Stimulated activated CD8-positive, alpha-beta memory T cell treated with anti-CD3 and anti-CD28 coated beads, Interleukin-12 subunit alpha, Interleukin-12 subunit beta, amount 100 ng/mL, for 24 hours (primary cell): ENCODE measurements around the gene PTCD1.
"Not testable (repeated sequence)": the region's sequence is repeated elsewhere in the genome, so short reads cannot be mapped to it uniquely, and the experiment has no call there.

ENCODE experiments used
- DNase-seq: peaks from one replicate; pipeline ENCODE4 v3.0.0-alpha.2; 2020; ENCODE audit errors: extremely low read depth

PTCD1 gene

DNA sequence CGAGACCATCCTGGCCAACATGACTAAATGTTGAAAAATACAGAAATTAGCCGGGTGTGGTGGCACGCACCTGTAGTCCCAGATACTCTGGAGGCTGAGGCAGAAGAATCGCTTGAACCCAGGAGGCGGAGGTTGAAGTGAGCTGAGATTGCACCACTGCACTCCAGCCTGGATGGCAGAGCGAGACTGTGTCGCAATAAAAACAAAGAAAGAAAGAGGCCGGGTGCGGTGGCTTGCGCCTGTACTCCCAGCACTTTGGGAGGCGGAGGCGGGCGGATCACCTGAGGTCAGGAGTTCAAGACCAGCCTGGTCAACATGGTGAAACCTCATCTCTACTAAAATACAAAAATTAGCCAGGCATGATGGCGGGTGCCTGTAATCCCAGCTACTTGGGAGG lies 51.4 kb downstream of the PTCD1 start:
- DNase-seq = not testable (repeated sequence)

DNA sequence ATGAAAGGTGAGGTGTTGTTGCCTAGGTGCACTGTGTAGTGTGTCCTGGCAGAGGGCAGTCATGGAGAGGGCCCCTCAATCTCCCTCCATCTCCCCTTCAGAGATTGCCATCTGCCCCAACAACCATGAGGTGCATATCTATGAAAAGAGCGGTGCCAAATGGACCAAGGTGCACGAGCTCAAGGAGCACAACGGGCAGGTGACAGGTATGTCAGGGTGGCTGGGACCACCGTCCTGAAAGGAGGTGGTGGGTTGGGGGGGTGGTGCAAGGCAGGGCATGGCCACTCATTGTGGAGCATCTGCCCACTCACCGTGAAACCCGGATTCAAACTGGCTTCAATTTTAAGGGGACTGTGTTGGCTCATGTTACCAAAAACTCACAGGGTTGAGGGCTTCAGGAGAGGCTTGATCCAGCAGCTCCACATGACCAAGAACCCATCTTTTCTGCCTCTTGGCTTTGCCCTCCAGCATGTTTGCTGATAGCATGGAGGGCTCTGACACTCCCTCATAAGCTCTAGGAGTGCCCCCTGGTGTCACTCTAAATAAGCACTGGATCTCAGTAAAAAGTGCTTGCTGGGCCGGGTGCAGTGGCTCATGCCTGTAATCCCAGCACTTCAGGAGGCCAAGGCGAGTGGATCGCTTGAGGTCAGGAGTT lies 51.9 kb downstream of the PTCD1 start:
- no peak for DNase-seq

DNA sequence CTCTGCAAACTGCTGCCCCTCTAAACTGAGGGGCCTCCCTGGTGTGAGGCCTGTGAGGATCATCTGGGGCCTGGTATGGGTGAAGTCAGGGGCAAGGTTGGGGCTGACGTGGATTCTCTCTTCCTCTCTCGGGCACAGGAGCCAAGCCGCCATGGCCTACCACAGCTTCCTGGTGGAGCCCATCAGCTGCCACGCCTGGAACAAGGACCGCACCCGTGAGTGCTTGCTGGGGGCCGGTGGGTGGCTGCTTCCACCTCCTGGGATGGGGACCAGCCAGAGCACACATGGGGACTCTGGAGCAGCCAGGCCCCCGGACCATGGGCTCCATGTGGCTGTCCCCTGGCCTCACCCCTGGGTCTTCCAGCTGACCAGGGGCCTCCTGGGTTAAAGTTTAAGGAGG lies 53.0 kb downstream of the PTCD1 start:
- no peak for DNase-seq

DNA sequence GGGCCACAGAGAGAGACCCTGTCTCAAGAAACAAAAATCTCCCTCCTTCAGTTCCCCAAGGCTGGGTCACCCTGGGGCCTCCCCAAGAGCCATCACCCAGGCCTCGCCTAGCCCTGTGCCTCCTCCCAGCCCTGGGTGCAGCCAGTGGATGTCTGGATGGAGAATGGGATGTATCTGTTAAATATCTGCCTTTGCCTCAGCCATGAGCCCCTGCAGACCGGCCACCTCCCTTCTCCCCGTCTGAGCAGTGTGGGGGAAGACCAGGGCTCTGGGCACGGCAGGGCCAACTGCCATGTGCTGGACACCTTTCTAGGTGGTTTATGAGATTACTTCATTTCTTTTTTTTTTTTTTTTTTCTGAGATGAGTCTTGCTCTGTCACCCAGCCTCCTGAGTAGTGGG lies 54.1 kb downstream of the PTCD1 start:
- DNase-seq = no peak

DNA sequence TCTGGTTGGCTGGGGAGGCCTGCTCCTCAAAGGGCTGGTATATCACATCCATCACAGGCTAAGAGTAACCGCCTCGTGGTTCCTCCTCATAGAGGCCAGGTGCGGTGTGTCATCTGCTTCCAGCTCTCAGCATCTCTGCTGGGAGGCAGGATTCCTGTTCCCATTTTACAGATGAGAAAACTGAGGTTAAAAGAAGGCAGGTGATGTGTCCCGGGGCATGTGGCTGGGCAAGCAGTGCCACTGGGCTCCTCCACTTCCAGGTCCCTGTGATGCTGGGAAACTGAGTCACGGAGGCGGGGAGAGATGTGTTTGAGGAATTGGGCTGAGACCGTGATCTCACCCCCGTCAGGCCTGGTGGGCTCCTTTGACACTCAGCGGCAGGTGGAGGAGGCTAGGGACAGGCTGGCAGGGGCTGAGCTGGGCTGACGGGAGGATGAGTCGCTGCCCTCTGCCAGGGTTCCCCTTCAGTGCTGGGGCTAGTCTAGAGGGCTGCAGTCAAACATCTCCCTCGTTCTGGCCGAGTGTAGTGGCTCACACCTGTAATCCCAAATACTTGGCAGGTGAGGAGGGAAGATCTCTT lies 54.7 kb downstream of the PTCD1 start:
- no peak for DNase-seq

DNA sequence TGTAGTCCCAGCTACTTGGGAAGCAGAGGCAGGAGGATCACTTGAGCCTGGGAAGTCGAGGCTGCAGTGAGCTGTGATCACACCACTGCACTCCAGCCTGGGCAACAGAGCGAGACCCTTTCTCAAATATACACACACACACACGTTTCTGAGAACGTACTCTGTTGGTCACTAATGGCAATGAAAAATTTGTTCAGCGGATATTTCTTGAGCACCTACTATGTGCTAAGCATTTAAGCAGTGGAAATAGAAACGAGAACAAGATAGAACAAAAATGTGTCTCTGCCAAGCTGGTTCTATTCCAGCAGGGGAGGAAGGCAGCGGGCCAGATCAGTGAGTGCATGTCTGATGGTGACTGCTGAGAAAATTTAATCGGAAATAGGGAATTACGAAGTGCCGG lies 55.4 kb downstream of the PTCD1 start:
- no peak for DNase-seq

DNA sequence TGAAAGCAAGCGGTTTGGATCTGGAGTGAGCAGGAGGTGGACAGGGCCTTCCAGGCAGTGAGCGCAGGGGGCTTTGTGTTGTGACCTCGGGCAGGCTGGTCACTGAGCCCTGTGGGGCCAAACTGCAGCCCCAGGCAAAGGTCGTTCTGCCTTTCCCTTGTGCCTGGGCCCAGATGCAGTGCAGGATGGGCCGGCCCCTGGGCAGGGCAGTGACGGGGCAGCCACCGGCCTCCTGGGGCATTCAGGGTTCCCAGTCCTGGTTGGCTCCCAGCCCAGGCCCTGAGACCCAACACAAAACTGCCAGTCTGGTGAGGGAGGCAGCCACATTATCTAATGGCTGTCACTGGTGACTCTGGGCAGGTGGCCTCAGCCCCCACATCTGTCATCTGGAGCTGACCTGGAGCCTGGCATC lies 56.9 kb downstream of the PTCD1 start:
- DNase-seq = no peak

DNA sequence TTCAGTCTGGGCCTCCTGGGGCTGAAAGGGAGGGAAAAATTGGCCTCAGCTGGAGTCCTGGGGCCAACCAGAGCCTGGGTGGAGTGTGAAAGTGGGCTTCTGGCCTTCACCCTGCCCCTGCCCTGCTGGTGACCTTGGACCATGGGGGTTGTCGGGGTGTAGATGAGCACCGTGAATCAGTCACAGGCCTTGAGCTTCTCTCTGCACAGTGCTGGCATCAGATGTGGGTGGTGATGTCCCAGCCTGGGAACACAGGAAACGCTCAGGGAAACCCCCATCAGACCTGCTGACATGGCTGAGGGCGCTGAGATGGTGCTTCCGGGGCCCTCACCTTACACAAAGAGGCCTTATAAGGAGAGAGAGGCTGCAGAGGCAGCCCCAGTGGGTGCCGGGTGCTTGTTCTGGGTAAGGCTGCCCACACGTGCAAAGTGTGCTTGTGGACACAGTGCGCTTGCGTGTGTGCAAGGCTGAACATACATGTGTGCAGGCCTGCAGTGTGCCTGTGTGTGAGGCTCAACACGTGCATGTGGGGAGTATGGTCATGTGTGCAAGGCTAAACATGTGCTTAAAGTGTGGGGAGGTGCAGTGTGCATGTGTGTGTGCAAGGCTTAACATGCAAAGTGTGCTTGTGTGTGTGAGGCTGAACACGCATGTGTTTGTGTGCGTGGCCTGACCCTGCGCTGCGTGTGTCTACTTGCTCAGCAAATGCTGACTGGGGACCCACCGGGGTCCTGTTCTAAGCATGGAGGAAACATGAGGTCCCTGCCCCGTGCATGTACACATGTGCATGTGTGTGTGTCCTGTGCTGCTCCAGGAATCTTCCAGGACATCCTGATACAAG lies 57.6 kb downstream of the PTCD1 start:
- peak; percentile 70 for DNase-seq

DNA sequence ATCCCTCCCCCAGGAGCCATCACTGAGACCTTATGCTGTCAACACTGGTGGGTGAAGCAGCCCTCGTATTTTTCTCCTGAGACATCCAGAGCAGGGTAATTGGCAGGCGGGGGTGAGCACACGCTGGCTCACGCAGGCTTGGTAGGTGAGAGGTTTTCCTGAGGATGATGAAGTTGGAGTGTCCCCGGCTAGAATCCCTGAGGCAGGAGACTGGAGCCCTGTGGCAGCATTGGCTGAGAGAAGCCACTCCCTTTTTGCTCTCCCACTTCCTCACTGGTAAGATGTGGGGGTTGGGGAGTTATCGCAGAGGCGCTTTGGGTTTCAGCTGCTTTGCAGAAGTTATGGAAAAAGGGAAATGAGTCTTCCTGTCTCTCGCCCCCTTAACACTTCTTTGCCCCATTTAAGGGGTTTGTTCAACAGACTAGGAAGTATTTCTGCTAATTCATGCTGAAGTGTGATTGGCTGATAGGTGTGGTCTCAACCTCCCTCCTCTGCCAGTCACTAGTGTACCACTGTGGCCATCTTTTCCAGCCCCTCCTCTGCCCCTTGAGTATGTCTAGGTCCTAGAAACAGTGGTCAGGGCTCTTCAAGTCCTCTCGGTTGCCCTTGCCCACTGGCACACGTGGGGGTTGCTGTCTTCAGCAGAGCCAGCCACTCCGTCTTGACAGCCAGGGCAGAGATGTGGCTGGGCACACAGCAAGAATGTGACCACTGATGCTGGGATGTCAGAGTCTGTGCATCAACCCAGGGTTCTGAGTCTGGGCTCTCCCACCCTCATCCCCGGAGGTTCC lies 58.4 kb downstream of the PTCD1 start:
- DNase-seq = no peak

DNA sequence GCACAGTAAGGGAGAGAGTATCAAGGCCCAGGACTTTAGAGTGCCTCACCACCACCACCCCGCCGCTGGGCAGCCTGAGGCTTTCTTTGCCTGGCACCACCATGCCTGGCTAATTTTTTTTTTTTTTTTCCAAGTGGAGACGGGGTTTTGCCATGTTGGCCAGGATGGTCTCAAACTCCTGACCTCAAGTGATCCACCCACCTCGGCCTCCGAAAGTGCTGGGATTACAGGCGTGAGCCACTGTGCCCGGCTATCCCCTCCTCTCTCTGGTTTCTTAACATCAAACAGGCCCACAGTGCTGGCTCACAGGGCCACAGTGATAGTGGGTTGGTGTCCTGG lies 58.9 kb downstream of the PTCD1 start:
- not testable (repeated sequence) for DNase-seq

DNA sequence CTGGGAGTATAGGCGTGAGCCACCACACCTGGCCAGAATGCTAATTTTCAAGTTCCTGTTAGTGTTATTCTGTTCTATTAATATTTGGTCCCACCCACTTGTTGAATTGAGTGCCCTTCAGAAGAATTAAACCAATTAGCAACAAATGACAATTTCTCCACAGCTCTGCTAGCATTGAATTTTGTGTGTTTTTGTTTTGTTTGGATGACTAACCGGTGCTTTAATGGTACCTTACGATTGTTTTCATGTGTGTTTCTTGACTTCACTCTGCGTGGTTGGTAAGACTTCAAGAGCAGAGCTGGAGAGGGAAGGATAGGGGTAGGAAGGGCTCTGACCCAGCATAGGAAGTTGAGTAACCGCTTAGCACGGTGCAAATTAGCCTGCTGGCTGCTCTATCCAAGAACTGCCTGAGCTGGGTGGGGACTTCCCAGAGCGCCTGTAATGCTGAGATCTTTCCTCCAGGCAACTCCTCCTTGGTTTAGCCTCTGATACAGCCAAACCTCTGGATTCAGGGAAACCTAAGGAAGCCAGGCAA lies 59.5 kb downstream of the PTCD1 start:
- no peak for DNase-seq

DNA sequence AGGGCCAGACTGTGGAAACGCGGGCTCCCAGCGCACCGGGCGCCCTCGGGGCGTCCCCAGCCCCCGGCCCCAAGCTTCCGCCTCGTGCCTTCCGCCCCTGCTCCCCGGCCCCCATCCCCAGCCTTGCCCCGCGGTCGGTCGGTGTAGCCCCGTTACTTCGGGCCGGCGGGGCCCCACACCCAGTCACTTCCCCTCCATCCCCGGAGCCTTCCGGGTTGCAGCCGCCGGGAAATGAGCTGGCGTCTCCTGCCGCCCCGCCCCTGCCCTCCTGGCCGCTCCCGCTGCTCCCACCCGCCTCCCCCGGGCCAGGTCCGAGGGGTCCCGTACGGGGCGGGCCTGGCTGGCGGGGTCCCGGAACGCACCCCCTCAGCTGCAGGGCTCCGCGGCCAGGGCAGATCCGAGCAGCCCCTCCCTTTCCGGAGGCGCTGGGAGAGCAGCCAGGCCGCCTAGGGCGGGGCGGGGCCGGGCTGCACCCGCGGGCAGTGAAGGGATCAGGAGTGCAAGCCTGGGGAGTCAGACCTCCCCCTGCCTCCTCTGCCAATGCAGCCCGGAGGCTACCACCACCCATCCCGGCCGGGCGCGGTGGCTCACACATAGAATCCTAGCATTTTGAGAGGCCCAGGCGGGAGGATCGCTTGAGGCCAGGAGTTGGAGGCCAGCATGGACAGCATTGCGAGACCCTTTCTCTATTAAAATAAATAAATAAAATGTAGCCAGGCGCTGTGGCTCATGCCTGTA lies 63.4 kb downstream of the PTCD1 start:
- DNase-seq = no peak

DNA sequence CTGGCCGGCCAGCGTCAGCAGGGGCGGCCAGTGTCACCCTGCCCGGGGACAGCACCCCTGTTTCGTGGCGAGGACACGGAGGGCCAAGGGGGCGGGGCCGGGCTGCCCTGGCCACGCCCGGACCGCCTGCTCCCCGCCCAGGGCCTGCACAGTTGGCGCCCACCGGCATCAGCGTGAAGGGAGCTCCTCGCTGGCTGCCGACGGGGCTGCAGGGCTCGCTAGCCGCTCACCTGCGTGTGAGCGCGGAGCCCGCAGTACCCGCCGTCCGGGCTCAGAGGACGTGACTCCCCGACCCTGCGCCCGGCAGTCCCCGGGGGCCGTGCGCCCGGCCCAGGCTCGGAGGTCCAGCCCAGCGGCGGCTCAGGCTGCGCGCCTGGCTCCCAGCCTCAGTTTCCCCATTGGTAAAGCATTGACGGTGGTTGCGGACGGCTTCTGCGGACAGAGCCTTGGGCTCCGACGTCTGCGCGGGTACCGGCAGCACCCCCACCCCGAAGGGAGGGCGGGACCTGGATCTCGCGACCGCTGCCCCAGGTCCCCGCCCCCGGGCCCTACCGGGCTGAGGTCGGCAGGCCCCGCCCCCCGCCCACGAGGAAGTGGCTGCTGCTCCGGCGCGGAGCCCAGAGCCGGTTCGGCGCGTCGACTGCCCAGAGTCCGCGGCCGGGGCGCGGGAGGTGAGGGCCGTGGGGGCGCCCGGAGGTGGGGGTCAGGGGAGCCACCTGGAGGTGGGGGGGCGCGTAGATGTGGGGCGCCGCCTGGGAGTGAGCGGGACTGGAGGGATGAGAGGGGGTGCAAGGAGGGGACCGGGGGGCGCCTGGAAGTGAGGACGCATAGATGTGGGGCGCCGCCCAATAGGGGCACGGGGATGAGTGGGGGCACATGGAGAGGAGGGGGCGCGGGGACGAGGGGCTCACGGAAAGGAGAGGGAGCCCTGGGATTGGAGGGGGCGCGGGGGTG lies 64.2 kb downstream of the PTCD1 start, which contains the start of gene ARPC1B:
ARPC1B (plus strand) TSS at position 620 of the 954 bp plus-strand sequence. CDS start 10,985 bp downstream, outside the sequence.
- DNase-seq = peak; percentile 77

DNA sequence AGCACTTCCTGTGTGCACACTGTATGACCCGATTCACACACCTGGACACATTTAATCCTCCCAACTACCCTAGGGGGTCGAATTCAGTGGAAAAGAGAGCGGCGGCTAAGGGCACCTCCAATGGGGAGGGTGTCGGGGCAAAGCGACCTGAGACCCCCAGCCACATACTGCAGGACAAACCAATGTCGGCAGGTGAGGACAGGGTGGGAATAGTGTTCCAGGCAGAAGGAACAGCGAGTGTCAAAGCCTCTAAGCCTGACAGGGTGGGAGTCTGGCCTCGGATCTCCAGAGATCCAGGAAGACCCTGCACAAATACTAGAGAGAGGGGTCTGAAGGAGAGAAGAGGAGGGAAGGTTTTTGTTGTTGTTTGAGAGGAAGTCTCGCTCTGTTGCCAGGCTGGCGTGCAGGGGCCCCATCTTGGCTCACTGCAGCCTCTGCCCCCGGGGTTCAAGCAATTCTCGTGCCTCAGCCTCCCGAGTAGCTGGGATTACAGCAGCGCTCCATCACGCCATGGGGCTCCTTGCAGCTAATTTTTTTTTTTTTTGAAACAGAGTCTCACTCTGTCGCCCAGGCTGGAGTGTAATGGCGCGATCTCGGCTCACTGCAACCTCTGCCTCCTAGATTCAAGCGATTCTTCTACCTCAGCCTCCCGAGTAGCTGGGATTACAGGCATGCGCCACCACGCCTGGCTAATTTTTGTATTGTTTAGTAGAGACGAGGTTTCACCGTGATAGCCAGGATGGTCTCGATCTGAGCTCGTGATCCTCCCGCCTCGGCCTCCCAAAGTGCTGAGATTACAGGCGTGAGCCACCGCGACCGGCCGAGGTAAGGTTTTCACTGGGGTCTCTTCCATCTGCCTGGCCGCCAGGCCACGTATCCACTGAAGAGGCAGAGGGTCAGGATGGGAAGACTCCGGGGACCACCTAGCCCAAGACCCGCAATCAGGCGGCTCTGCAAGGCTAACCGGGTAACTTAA lies 65.2 kb downstream of the PTCD1 start:
- no peak for DNase-seq

DNA sequence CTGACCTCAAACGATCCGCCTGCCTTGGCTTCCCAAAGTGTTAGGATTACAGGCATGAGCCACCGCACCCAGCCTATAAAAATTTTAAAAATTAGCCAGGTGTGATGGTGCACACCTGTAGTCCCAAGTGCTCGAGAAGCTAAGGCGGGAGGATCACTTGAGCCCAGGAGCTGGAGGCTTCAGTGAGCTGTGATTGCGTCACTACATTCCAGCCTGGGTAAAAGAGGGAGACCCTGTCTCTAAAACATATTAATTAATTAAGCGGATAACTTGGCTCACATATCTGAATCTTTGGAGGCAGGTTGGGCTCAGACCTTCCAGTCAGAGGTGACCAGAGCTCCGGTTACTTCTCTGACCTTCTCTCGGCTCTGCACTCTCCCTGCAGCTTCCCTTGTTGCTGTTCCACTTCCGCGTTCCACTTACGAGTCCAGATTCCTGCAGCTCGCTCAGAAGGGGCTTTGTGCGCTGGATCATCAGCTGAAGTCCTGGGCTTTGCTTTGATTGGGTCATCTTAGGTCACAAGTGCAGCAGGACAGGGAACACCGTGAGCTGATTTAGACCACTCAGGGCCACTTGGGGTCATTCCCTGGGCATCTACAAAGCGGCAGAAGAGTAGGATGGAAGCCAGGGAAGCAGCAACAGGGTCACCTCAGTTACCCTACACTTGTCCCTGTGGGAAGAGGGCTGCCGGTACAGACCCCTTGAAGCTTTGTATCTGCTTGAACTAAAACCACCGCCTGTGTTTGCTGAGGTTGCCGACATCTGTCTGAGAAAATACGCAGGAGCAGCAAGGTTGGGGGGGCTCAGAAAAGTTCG lies 66.1 kb downstream of the PTCD1 start:
- no peak for DNase-seq

DNA sequence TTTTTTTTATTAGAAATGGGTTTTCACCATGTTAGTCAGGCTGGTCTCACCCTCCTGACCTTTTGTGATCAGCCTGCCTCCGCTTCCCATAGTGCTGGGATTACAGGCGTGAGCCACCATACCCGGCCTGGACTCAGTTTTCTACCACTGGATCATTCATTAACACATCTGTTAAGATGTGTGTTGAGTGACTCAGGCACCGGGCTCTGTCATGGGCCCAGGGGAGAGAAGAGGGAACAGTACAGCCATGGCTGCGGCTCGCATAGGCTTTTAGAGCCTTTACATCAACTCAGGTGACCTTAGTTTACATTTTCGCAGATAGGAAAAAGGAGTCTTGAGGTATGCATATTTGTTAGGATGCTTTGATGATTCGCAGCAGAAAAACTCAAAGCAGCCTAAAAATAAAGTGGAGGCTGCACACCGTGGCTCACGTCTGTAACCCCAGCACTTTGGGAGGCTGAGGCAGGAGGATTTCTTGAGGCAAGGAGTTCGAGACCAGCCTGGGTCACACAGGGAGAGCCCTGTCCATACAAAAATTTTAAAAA lies 67.2 kb downstream of the PTCD1 start:
- no peak for DNase-seq

DNA sequence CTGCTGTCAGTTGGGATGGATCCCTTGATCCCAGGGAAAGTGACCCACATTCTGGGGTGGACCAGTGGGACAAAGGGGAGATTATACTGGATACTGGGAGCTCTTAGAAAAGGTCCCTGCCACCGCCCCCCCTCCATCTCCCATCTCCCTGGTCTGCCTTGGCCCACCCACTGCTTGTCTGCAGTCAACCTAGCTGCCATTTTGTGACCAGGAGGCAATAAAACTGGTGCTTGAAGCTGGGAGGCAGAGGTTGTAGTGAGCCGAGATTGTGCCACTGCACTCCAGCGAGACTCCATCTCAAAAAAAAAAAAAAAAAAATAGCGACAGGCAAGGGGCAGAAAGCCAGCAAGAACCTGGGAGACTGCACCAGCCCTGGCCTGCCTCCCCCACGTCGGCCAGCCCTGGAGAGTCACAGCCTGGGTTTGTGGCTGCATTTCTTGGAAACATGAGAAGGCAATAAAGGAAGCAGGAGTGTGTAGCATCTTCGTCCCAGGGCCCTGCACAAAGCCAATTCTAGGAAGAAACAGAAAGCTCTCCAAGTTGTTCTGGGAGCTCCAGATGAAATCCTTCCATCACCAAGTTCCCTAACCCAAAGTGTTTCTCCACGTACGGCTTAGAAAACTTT lies 68.7 kb downstream of the PTCD1 start:
- DNase-seq = no peak
